Breast epithelium (tissue), 3 donors: ENCODE data around the gene AMFR.

ENCODE experiments used
- CTCF ChIP-seq, 3 donors: fragments of 450-650 bp; IDR thresholded peaks; one replicate each; pipeline ENCODE4 v1.5.1; 2016 to 2017; ENCODE audit warnings: antibody characterized with exemption in 3 of 3, mild to moderate bottlenecking in 3 of 3, moderate library complexity in 3 of 3
- POLR2AphosphoS5 ChIP-seq, 3 donors: sonication (generic); formaldehyde crosslinking; IDR thresholded peaks; one replicate each; pipeline ENCODE4 v1.6.1; 2017; ENCODE audit warnings: antibody characterized with exemption in 3 of 3

- TF ChIP-seq CTCF (IDR thresholded peaks at IDR 0.05) (peak in 2 of 3 donors; percentile 36 to 39), POLR2AphosphoS5 (IDR thresholded peaks at IDR 0.05) (no peak)
Measured at GRCh38 chr16:56332464-56333079, 92.8 kb downstream of the AMFR start.
